HG03097 (cell line): ENCODE data around the gene TMEM81.

Source experiments
- ATAC-seq: cut with Tn5 transposase; IDR thresholded peaks from one replicate; pipeline ENCODE4 v1.9.1; 2021; ENCODE audit not compliant: unreplicated experiment, low FRiP score

Gene TMEM81

GRCh38 chr1:205084360-205084759 is at the start of gene TMEM81:
TMEM81 (minus strand) TSS chr1:205084460; CDS start chr1:205084320, 140 bp downstream.
- ATAC-seq, result no peak

GRCh38 chr1:205133287-205133686 is 49.0 kb upstream of the TMEM81 start:
- no peak for ATAC-seq

GRCh38 chr1:205129447-205130029 is 45.3 kb upstream of the TMEM81 start:
- ATAC-seq, result no peak

GRCh38 chr1:205128050-205128449 is 43.8 kb upstream of the TMEM81 start:
- no peak for ATAC-seq

GRCh38 chr1:205127646-205128045 is 43.4 kb upstream of the TMEM81 start:
- no peak for ATAC-seq

GRCh38 chr1:205124726-205125125 is 40.5 kb upstream of the TMEM81 start:
- ATAC-seq, result no peak

- no peak for ATAC-seq
These were observed 38.2 kb upstream of the TMEM81 start for GRCh38 chr1:205122489-205122882.

GRCh38 chr1:205121660-205122488 is 37.6 kb upstream of the TMEM81 start, which contains the start of gene RBBP5:
RBBP5 (minus strand) TSS chr1:205121978; CDS start chr1:205121873, 105 bp downstream.
- peak; percentile 95 for ATAC-seq

- no peak for ATAC-seq
These were observed 34.5 kb upstream of the TMEM81 start for GRCh38 chr1:205118752-205119151.

- no peak for ATAC-seq
These were observed 27.1 kb upstream of the TMEM81 start for GRCh38 chr1:205111354-205111753.

GRCh38 chr1:205109711-205110110 is 25.5 kb upstream of the TMEM81 start:
- no peak for ATAC-seq

GRCh38 chr1:205109269-205109668 is 25.0 kb upstream of the TMEM81 start:
- no peak for ATAC-seq

GRCh38 chr1:205108464-205108863 is 24.2 kb upstream of the TMEM81 start:
- no peak for ATAC-seq

GRCh38 chr1:205107327-205107726 is 23.1 kb upstream of the TMEM81 start:
- no peak for ATAC-seq

GRCh38 chr1:205102404-205102803 is 18.1 kb upstream of the TMEM81 start:
- ATAC-seq, result no peak

- no peak for ATAC-seq
These were observed 14.0 kb upstream of the TMEM81 start for GRCh38 chr1:205098242-205098641.

GRCh38 chr1:205095422-205095821 is 11.2 kb upstream of the TMEM81 start:
- ATAC-seq, result no peak

GRCh38 chr1:205091043-205091740 is 6.9 kb upstream of the TMEM81 start:
- ATAC-seq, result no peak

GRCh38 chr1:205088341-205088740 is 4.1 kb upstream of the TMEM81 start:
- ATAC-seq, result no peak

GRCh38 chr1:205082431-205082830 is 1.8 kb downstream of the TMEM81 start:
- no peak for ATAC-seq

- ATAC-seq, result no peak
These were observed 6.3 kb downstream of the TMEM81 start for GRCh38 chr1:205077934-205078311.
